ENCODE results near the gene A1CF. TPM values are rescaled to one million over a fixed set of nuclear protein-coding genes. Genes with fewer than 3 reads are reported as not detected.

The A1CF gene
- total RNA-seq, 1 donor from 2014 or later, result not detected

GRCh38 chr10:50866317-50866716 lies 19.1 kb downstream of the A1CF start:
- DNase-seq (ENCODE audit: extremely low read depth, low read depth, low spot score), result no peak

GRCh38 chr10:50862719-50863118 lies 22.7 kb downstream of the A1CF start:
- DNase-seq (ENCODE audit: extremely low read depth, low read depth, low spot score), result no peak

- no peak for DNase-seq (ENCODE audit: extremely low read depth, low read depth, low spot score)
These were observed 24.1 kb downstream of the A1CF start for GRCh38 chr10:50861370-50861769.

GRCh38 chr10:50857579-50857978 lies 27.8 kb downstream of the A1CF start:
- DNase-seq (ENCODE audit: extremely low read depth, low read depth, low spot score), result no peak

- DNase-seq (ENCODE audit: extremely low read depth, low read depth, low spot score), result no peak
These were observed 30.0 kb downstream of the A1CF start for GRCh38 chr10:50855461-50855860.

GRCh38 chr10:50855015-50855414 lies 30.4 kb downstream of the A1CF start:
- no peak for DNase-seq (ENCODE audit: extremely low read depth, low read depth, low spot score)

GRCh38 chr10:50853557-50853956 lies 31.9 kb downstream of the A1CF start:
- no peak for DNase-seq (ENCODE audit: extremely low read depth, low read depth, low spot score)

GRCh38 chr10:50851884-50852671 lies 33.3 kb downstream of the A1CF start:
- DNase-seq (ENCODE audit: extremely low read depth, low read depth, low spot score), result no peak

- no peak for DNase-seq (ENCODE audit: extremely low read depth, low read depth, low spot score)
These were observed 34.7 kb downstream of the A1CF start for GRCh38 chr10:50850578-50851230.

- DNase-seq (ENCODE audit: extremely low read depth, low read depth, low spot score), result no peak
These were observed 38.7 kb downstream of the A1CF start for GRCh38 chr10:50846753-50847152.

GRCh38 chr10:50837095-50837494 lies 48.3 kb downstream of the A1CF start:
- DNase-seq (ENCODE audit: extremely low read depth, low read depth, low spot score), result no peak

- DNase-seq (ENCODE audit: extremely low read depth, low read depth, low spot score), result no peak
These were observed 53.2 kb downstream of the A1CF start for GRCh38 chr10:50832171-50832751.

GRCh38 chr10:50830066-50830465 lies 55.4 kb downstream of the A1CF start:
- no peak for DNase-seq (ENCODE audit: extremely low read depth, low read depth, low spot score)

- DNase-seq (ENCODE audit: extremely low read depth, low read depth, low spot score), result no peak
These were observed 60.6 kb downstream of the A1CF start for GRCh38 chr10:50824782-50825181.

- DNase-seq (ENCODE audit: extremely low read depth, low read depth, low spot score), result no peak
These were observed 61.6 kb downstream of the A1CF start for GRCh38 chr10:50823789-50824188.

- no peak for DNase-seq (ENCODE audit: extremely low read depth, low read depth, low spot score)
These were observed 75.8 kb downstream of the A1CF start for GRCh38 chr10:50809596-50809995.

GRCh38 chr10:50807851-50808776 lies 77.3 kb downstream of the A1CF start:
- no peak for DNase-seq (ENCODE audit: extremely low read depth, low read depth, low spot score)

GRCh38 chr10:50805981-50806622 lies 79.3 kb downstream of the A1CF start:
- DNase-seq (ENCODE audit: extremely low read depth, low read depth, low spot score), result no peak

- DNase-seq (ENCODE audit: extremely low read depth, low read depth, low spot score), result no peak
These were observed 85.8 kb downstream of the A1CF start for GRCh38 chr10:50799595-50799994.

- no peak for DNase-seq (ENCODE audit: extremely low read depth, low read depth, low spot score)
These were observed 87.1 kb downstream of the A1CF start for GRCh38 chr10:50798297-50798696.

Measured in glomerular endothelial cell (primary cell).